Measurements from ENCODE around the gene CACNB4. TPM values are rescaled to one million over a fixed set of nuclear protein-coding genes. Genes with fewer than 3 reads are reported as not detected.

CACNB4 gene
- total RNA-seq, 1 donor, result 0.43 TPM

GRCh38 chr2:151973013-151973900, 125.6 kb downstream of the CACNB4 start:
- TF ChIP-seq CTCF (IDR thresholded peaks at IDR 0.05; ENCODE audit: insufficient read depth, low read depth, low read length), result no peak

GRCh38 chr2:151972241-151973012, 126.4 kb downstream of the CACNB4 start:
- H3K4me3 ChIP-seq (ENCODE audit: low read depth, low read length), result no peak overlapping the region
- no peak for TF ChIP-seq CTCF (IDR thresholded peaks at IDR 0.05; ENCODE audit: insufficient read depth, low read depth, low read length)
- DNase-seq (ENCODE audit: low read depth), result no peak

More at GRCh38 chr2:151973013-151973900, 125.6 kb downstream of the CACNB4 start:
- no peak overlapping the region for H3K4me3 ChIP-seq (ENCODE audit: low read depth, low read length)
- DNase-seq (ENCODE audit: low read depth), result no peak

GRCh38 chr2:151971301-151972051, 127.4 kb downstream of the CACNB4 start:
- TF ChIP-seq CTCF (IDR thresholded peaks at IDR 0.05; ENCODE audit: insufficient read depth, low read depth, low read length), result no peak
- no peak for DNase-seq (ENCODE audit: low read depth)
- no peak overlapping the region for H3K4me3 ChIP-seq (ENCODE audit: low read depth, low read length)

- H3K4me3 ChIP-seq (ENCODE audit: low read depth, low read length), result no peak overlapping the region
- no peak for DNase-seq (ENCODE audit: low read depth)
- TF ChIP-seq CTCF (IDR thresholded peaks at IDR 0.05; ENCODE audit: insufficient read depth, low read depth, low read length), result no peak
Observed at GRCh38 chr2:151968770-151969470, 129.9 kb downstream of the CACNB4 start.

GRCh38 chr2:151967829-151968722, 130.8 kb downstream of the CACNB4 start:
- TF ChIP-seq CTCF (IDR thresholded peaks at IDR 0.05; ENCODE audit: insufficient read depth, low read depth, low read length), result no peak
- DNase-seq (ENCODE audit: low read depth), result peak; percentile 4
- H3K4me3 ChIP-seq (ENCODE audit: low read depth, low read length), result no peak overlapping the region

Measured in fibroblast of villous mesenchyme (primary cell).